ENCODE results near the gene TRPM8.
"Not testable (repeated sequence)": the region's sequence is repeated elsewhere in the genome, so short reads cannot be mapped to it uniquely, and the experiment has no call there.

The TRPM8 gene

GRCh38 chr2:233917116-233917515 is at the start of gene TRPM8:
TSS of gene TRPM8 (plus strand) at chr2:233917373. CDS start at chr2:233926538, 9,165 bp downstream.
- no peak for DNase-seq (ENCODE audit: extremely low read depth, low read depth)
- no peak within 1 kb of the TSS for H3K4me3 ChIP-seq (replicated peaks; ENCODE audit: low read depth, low read length)
- TF ChIP-seq CTCF (IDR thresholded peaks at IDR 0.05; ENCODE audit: low read depth, low read length, missing control alignments), result no peak

- H3K4me3 ChIP-seq (replicated peaks; ENCODE audit: low read depth, low read length), result peak within 1 kb of the TSS; percentile 48
- peak; percentile 3 for DNase-seq (ENCODE audit: extremely low read depth, low read depth)
These were observed 49.1 kb upstream of the TRPM8 start, which contains the start of gene MSL3B for GRCh38 chr2:233867993-233868532. TSS of gene MSL3B (minus strand) at chr2:233868386.

GRCh38 chr2:233871432-233871831 is 45.7 kb upstream of the TRPM8 start:
- no peak for TF ChIP-seq CTCF (IDR thresholded peaks at IDR 0.05; ENCODE audit: low read depth, low read length, missing control alignments)
- no peak overlapping the region for H3K4me3 ChIP-seq (replicated peaks; ENCODE audit: low read depth, low read length)
- no peak for DNase-seq (ENCODE audit: extremely low read depth, low read depth)

More at GRCh38 chr2:233867993-233868532, 49.1 kb upstream of the TRPM8 start, which contains the start of gene MSL3B:
- no peak for TF ChIP-seq CTCF (IDR thresholded peaks at IDR 0.05; ENCODE audit: low read depth, low read length, missing control alignments)

GRCh38 chr2:233872125-233872524 is 45.0 kb upstream of the TRPM8 start:
- not testable (repeated sequence) for DNase-seq (ENCODE audit: extremely low read depth, low read depth); H3K4me3 ChIP-seq (replicated peaks; ENCODE audit: low read depth, low read length)

GRCh38 chr2:233882353-233882752 is 34.8 kb upstream of the TRPM8 start:
- H3K4me3 ChIP-seq (replicated peaks; ENCODE audit: low read depth, low read length), result no peak overlapping the region
- DNase-seq (ENCODE audit: extremely low read depth, low read depth), result no peak
- TF ChIP-seq CTCF (IDR thresholded peaks at IDR 0.05; ENCODE audit: low read depth, low read length, missing control alignments), result no peak

- no peak overlapping the region for H3K4me3 ChIP-seq (replicated peaks; ENCODE audit: low read depth, low read length)
- no peak for TF ChIP-seq CTCF (IDR thresholded peaks at IDR 0.05; ENCODE audit: low read depth, low read length, missing control alignments)
- DNase-seq (ENCODE audit: extremely low read depth, low read depth), result no peak
These were observed 24.4 kb upstream of the TRPM8 start for GRCh38 chr2:233892793-233893192.

- not testable (repeated sequence) for H3K4me3 ChIP-seq (replicated peaks; ENCODE audit: low read depth, low read length); DNase-seq (ENCODE audit: extremely low read depth, low read depth)
These were observed 20.9 kb upstream of the TRPM8 start for GRCh38 chr2:233896253-233896652.

- no peak for DNase-seq (ENCODE audit: extremely low read depth, low read depth)
- TF ChIP-seq CTCF (IDR thresholded peaks at IDR 0.05; ENCODE audit: low read depth, low read length, missing control alignments), result no peak
- no peak overlapping the region for H3K4me3 ChIP-seq (replicated peaks; ENCODE audit: low read depth, low read length)
These were observed 15.8 kb upstream of the TRPM8 start for GRCh38 chr2:233901367-233901766.
